Fibroblast of peridontal ligament (primary cell): ENCODE data around the gene INPP5D.
A peak's percentile ranks its signal among the peaks of the same experiment; 100 is the strongest.
"Not testable (repeated sequence)": the region's sequence is repeated elsewhere in the genome, so short reads cannot be mapped to it uniquely, and the experiment has no call there.

Experiments
- DNase-seq: peaks from one replicate; pipeline ENCODE4 v3.0.0-alpha.2; 2010; ENCODE audit errors: extremely low read depth

The INPP5D gene

DNA sequence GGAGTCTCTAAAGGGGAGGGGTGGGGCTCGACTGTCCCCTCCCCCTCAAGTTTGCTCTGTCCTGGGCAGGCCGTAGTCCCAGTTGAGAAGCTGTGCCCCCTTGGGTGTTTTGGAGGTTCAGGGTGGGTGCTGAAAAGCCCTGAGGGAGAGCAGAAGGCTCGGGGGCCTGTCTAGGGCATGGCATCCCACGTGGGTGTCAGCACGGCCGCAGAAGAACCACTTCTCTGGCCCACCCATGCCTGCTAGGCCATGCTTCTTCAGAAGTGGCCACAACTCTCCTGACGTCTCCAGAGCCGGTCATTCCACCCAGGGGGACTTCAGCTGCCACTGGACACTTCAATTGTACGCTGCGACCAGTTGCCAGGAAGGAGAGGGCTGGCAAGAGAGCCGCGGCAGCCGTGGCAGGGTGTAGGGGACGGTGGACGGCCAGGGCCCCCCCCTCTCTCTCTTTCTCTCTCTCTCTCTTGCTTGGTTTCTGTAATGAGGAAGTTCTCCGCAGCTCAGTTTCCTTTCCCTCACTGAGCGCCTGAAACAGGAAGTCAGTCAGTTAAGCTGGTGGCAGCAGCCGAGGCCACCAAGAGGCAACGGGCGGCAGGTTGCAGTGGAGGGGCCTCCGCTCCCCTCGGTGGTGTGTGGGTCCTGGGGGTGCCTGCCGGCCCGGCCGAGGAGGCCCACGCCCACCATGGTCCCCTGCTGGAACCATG is at the start of gene INPP5D:
TSS of gene INPP5D (plus strand) at position 546 of the 704 bp plus-strand sequence. CDS start at position 683, 137 bp downstream.
- DNase-seq: no peak

- no peak for DNase-seq
These were observed 49.4 kb upstream of the INPP5D start for GRCh38 chr2:233010569-233011267.

GRCh38 chr2:233011268-233011650 is 48.9 kb upstream of the INPP5D start:
- no peak for DNase-seq

DNA sequence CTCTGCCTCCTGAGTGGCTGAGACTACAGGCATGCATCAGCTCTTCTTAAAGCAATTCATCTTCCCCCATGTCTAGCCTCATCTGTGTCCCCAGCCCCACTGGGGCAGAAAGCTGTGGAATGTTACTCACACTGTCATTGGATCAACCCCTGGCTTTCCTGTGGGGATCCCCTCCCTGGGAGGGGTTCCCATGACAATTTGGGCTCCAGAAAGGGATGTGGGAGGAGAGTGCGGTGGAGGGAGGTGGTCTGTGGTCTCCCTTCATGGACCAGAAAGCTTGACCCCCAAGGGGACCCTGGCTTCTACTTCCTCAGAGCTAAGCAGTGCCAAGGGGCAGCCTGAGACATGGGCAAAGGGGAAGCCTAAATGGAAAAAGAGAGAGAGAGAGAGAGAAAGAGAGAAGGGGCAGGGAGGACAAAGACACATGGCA is 48.4 kb upstream of the INPP5D start:
- no peak for DNase-seq

GRCh38 chr2:233012301-233012971 is 47.7 kb upstream of the INPP5D start:
- DNase-seq: no peak

DNA sequence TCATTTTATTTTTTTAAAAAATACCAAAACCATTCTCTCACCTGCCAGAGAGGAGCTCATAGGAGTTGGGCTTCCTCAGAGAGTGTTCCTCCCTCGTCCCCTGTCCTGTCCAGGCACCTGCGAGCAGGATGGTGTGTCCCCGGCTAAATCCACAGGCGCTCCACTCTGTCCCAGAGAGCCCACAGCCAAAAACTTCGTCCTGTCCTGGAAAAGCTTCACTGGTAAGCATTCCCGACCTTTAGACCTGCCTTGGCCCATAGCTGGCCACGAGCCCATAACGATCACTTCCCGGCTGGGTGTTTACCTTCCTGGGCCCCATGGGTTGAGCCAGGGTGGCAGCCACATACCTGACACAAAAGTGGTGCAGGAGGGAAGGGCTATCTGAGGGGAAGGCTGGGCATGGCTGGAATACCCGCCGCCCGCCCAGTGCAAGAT is 47.1 kb upstream of the INPP5D start, which contains the start of gene NGEF:
TSS of gene NGEF (minus strand) at position 230 of the 435 bp plus-strand sequence. CDS start 38,366 bp downstream, outside the sequence.
- no peak for DNase-seq

GRCh38 chr2:233013650-233014049 is 46.5 kb upstream of the INPP5D start:
- DNase-seq: no peak

- DNase-seq: no peak
These were observed 45.0 kb upstream of the INPP5D start for GRCh38 chr2:233015019-233015645.

DNA sequence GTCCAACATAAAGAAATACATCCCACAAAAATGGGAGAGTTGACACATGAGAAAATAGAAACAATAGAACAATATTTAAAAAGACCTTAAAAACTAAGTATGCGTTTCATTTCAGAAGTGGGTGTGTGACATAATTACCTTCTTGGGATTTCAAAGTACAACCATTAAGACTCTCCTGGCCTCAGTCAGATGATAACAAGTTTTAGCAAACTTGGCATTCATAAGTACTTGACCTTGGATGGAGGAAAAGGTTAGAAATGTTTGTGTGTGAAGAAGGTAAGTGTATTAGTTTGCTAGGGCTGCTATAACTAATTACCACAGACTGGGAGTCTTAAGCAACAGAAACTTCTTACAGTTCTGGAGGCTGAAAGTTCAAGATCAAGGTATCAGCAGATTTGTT is 42.2 kb upstream of the INPP5D start:
- DNase-seq: no peak

- DNase-seq: not testable (repeated sequence)
These were observed 40.5 kb upstream of the INPP5D start for GRCh38 chr2:233019610-233020009.

GRCh38 chr2:233020454-233020853 is 39.7 kb upstream of the INPP5D start:
- DNase-seq: no peak

DNA sequence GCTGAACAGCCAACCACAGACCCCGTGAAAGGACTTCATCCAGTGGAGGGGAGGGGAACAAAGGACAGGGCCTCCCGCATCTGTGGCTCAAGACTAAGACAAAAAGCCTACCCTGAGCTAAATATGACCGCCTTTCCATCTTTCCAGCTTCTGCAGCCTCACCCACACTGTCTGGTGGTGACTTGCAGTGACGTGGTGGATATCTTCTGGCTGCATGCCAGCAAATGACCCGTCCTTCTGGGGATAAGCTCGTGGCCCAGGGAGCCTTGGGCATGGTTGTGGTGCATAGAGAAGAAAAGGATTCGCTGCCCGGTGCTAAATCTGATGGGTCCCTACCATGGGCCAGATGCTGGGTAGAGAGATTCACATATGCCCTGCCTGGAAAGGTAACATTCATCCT is 38.4 kb upstream of the INPP5D start:
- no peak for DNase-seq

GRCh38 chr2:233022561-233022960 is 37.6 kb upstream of the INPP5D start:
- DNase-seq: no peak

- DNase-seq: no peak
These were observed 37.0 kb upstream of the INPP5D start for GRCh38 chr2:233023007-233023760.

GRCh38 chr2:233023761-233024410 is 36.3 kb upstream of the INPP5D start:
- no peak for DNase-seq

DNA sequence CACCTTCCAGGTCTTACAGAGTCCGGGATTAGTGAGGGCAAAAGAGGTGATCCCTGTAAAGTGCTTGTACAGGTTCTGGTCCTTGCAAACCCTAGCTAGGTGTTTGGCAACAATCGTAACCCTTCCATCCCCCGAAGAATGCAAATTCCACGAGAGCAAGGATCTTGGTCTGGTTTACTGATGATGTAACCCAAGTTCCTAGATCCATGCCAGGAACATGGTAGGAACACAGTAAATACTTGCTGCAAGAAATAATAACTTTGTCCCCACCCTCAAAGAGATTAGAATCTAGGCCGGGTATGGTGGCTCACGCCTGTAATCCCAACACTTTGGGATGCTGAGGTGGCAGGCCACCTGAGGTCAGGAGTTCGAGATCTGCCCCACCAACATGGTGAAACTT is 34.4 kb upstream of the INPP5D start:
- DNase-seq: no peak

GRCh38 chr2:233026198-233026813 is 33.8 kb upstream of the INPP5D start:
- peak; percentile 71 for DNase-seq

DNA sequence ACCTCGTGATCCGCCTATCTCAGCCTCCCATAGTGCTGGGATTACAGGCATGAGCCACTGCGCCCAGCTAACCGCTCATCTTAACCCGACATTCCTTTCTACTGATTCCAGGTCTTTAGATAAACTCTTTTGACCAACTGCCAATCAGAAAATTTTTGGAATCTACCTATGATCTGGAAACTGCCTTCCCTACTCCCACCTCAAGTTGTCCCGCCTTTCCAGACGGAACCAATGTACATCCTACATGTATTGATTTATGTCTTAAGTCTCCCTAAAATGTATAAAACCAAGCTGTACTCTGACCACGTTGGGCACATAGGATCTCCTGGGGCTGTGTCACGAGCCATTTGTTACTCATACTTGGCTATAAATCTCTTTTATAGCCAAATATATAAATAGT is 30.8 kb upstream of the INPP5D start:
- DNase-seq: no peak

GRCh38 chr2:233031556-233032500 is 28.3 kb upstream of the INPP5D start:
- DNase-seq: no peak
